HG02981 (cell line): Measurements from ENCODE around the gene KNOP1.
"Not testable (repeated sequence)": the region's sequence is repeated elsewhere in the genome, so short reads cannot be mapped to it uniquely, and the experiment has no call there.

ENCODE experiments used
- ATAC-seq: cut with Tn5 transposase; IDR thresholded peaks from one replicate; pipeline ENCODE4 v1.9.1; 2021; ENCODE audit warnings: mild to moderate bottlenecking, moderate library complexity; ENCODE audit not compliant: unreplicated experiment

KNOP1 gene

GRCh38 chr16:19688396-19689024 lies 29.5 kb downstream of the KNOP1 start:
- no peak for ATAC-seq

DNA sequence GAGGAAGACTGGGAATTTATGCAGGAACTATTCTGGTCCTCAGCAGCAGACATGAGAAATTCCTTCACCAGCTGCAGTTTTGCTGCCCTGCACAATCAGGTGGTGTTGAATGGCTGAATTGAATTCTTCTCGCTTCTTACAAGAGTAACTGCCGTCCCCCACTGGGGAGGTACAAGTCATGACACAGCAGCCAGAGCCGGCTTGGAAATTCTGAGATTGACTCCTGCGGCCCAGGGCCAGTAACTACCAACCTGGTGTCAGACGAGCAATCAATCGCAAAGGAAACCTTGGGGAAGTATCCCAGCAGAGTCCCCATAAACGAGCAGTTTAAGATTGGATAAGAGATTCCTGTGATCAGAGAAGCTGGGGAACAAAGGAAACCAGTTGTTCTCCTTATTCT lies 30.7 kb downstream of the KNOP1 start:
- ATAC-seq, result no peak

GRCh38 chr16:19685176-19685575 lies 32.9 kb downstream of the KNOP1 start:
- ATAC-seq, result no peak

DNA sequence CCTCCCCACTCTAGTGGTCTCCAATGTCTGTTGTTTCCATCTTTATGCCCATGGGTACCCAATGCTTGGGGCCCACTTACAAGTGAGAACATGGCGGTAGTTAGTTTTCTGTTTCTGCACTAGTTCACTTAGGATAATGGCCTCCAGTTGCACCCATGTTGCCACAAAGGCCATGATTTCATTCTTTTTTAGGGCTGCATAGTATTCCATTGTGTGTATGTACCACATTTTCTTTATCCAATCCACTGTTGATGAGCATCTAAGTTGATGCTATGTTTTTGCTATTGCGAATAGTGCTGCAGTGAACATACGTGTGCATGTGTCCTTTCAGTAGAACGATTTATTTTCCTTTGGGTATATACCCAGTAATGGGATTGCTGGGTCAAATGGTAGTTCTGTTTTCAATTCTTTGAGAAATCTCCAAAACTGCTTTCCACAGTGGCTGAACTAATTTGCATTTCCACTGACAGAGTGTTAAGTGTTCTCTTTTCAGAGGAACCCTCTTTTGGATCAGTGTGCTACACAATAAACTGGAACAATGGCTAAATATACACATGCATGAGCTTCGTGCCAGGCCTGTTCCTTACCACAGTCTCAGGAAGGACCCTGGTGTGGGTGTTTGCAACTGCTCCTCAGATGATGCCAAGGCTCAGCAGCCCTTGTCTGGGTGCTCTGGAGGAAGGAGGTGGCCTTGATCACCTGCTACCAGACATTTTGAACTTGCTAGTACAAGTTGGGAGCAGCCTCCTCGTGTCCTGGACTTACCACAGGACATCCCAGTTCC lies 34.4 kb downstream of the KNOP1 start:
- no peak for ATAC-seq

GRCh38 chr16:19681637-19682036 lies 36.4 kb downstream of the KNOP1 start:
- no peak for ATAC-seq

DNA sequence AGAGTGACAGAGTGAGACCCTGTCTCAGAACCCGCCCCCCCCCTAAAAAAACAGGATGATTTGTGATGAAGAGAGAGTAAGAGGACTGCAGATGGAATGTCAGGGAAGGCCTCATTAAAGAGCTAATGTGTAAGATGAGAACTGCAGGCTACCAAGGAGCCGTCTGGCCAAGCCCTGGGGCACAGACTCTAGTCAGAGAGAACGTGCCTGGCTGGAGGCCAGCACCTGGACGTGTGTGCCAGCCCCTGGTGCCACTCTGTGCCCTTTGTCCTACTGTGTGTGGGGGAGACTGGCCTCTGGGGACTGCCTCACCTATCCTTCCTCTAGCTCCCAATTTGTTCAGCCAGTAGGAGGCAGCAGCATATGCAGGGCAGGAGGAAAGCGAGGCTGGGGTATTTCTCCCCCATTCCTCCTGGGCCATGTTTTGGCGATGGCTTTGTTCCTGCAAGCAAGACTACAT lies 37.1 kb downstream of the KNOP1 start:
- no peak for ATAC-seq

- ATAC-seq, result not testable (repeated sequence)
Observed at GRCh38 chr16:19679281-19679680, 38.7 kb downstream of the KNOP1 start.

- no peak for ATAC-seq
Observed at GRCh38 chr16:19678804-19679203, 39.2 kb downstream of the KNOP1 start.

DNA sequence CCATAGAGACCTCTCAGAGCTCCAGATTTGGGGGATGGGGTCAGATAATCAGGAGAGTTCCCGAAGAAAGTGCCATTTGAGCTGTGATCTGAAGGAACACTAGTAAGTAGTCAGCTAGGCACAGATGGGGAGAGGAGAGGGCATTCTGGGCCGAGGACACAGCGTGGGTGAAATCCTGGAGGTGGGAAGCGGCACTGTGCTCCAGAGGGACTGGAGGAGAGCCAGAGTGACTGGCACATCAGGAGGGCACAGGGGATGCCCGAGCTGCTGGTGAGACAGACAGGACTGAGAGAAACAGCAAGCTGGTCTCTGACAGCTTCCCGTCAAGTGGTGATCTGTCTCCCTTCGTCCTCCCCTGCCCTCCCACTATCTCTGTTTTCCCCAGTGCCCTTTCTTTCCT lies 40.6 kb downstream of the KNOP1 start:
- no peak for ATAC-seq

GRCh38 chr16:19674485-19674884 lies 43.5 kb downstream of the KNOP1 start:
- ATAC-seq, result no peak

DNA sequence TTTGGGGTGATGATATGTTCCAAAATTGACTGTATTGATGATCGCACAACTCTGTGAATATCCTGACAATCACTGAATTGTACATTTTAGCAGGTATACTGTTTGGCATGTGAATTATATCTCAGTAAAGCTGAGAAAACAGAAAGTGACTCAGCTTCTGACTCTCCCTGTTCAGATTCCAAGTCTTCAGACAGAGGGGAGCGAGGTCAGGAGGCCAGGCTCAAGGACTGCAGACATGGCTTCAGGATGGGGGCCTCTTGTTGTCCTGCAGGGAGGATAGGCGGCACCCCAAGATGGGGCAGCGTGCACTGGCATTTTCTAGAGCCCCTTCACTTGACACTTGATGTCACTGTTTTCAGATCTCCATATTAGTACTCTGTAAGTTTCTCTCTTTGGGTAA lies 45.6 kb downstream of the KNOP1 start:
- ATAC-seq, result no peak

DNA sequence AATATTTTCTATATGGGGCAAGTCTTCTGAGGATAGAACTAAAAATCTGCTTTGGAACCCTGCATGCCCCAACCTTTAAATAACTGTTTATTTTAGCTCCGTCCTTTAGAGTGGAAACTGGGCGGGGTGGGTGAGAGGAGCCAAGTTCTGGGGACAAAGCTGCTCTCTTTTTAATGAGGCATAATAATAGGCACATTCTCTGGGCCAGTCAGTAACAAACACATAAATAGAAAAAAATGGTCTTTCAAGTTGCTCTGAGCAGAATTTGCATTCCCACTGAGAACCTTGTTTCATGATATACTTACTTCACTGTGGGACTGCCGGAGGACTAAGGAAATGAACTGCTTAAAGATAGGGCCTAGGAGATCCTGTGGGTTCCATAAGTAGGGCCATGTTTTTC lies 51.5 kb downstream of the KNOP1 start:
- ATAC-seq, result no peak

DNA sequence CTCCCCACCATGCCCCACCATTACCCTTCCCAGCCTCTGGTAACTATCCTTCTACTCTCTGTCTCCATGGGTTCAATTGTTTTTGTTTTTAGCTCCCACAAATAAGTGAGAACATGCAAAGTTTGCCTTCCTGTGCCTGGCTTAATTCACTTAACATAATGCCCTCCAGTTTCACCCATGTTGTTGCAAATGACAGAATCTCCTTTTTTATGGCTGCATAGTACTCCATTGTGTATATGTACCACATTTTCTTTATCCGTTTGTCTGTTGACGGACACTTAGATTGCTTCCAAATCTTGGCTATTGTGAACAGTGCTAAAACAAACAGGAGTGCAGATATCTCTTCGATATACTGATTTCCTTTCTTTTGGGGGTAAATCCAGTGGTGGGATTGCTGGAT lies 52.7 kb downstream of the KNOP1 start:
- ATAC-seq, result not testable (repeated sequence)

- no peak for ATAC-seq
Observed at GRCh38 chr16:19664166-19664565, 53.9 kb downstream of the KNOP1 start.

GRCh38 chr16:19662351-19662750 lies 55.7 kb downstream of the KNOP1 start:
- no peak for ATAC-seq

DNA sequence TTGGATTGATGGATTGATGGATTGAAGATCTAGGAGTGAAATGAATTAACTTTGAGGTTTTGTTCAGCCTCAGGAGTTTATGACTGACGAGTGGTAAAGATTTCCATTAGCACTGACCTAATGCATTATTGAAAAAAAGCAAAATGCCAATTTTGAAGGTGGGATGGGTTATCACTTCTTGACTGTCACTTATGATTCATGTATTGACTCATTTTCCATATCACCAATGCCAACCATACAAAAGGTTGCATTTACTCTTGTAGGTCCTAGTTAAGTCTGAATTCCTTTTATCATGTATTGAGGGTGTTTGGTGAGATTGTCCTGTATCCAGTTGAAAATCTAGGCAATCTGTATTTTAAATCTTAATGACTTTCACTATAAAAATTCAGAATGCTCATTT lies 57.6 kb downstream of the KNOP1 start:
- ATAC-seq, result no peak

GRCh38 chr16:19659554-19659953 lies 58.5 kb downstream of the KNOP1 start:
- no peak for ATAC-seq

- ATAC-seq, result no peak
Observed at GRCh38 chr16:19657831-19658230, 60.2 kb downstream of the KNOP1 start.

DNA sequence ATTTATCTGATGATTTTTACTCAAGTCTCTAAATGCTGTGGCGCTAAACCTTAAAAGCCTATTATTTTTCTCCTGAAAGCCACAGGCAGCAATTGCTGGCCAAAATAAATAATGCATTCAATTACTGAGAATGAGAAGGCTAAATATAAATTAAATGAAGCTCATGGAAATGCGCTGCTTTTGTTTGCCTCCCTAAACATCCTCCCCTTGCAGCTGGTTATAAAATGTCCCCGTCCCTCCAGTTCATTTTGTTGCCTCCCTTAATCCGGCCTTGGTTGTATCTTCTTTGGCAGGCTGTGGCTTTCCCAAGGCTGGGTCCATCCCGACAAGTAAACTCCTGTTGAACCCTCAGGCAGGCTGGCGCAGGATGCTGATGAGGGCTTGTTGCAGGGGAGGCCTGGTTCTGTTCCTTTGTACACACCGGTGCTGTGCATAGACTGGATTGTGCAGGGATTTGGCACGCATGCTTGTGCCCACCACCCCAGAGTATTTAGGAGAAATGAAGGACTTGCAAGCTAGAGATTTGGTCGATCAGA lies 62.7 kb downstream of the KNOP1 start:
- ATAC-seq, result no peak

DNA sequence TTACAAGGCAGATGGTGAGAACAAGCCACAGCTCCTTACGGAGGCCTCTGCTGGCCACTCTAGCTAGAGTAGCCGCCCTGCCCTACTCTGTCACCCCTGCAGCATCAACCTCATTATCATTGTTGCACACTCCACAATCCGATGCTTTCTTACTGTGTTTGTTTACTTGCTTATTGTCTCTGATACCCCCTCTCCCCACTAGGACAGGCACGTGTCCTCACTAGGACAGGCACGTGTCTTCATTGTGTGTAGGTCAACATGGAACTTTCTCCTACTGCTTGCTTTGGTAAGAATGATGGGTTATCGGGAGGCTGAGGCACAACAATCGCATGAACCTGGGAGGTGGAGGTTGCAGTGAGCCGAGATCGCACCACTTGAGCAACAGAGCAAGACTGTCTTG lies 63.9 kb downstream of the KNOP1 start:
- ATAC-seq, result no peak
